ENCODE measurements around the gene BMPR1B.

GRCh38 chr4:95061220-95061619, 303.5 kb downstream of the BMPR1B start:
- TF ChIP-seq CTCF (IDR thresholded peaks at IDR 0.05) (no peak), POLR2A (IDR thresholded peaks at IDR 0.05) (no peak)

Data from right lobe of liver (tissue), 4 donors.